Renal cortical epithelial cell (primary cell): ENCODE measurements around the gene GDPGP1. TPM values are rescaled to one million over a fixed set of nuclear protein-coding genes. Genes with fewer than 3 reads are reported as not detected.

Source experiments
- DNase-seq: peaks from one replicate; pipeline ENCODE4 v3.0.0-alpha.2; 2011; ENCODE audit warnings: low read depth
- total RNA-seq: library from RNA; depleted of rRNA; stranded (reverse); fragments of >200 nt; gene quantifications from 2 replicates; pipeline ENCODE4 v1.2.3, GENCODE V29; 2014

The GDPGP1 gene
- total RNA-seq, 1 donor from 2014 or later, result 19.0 TPM

- peak; percentile 47 for DNase-seq
Observed at GRCh38 chr15:90203922-90204321, 30.1 kb upstream of the GDPGP1 start.

GRCh38 chr15:90205050-90205848 lies 28.8 kb upstream of the GDPGP1 start:
- DNase-seq, result no peak

GRCh38 chr15:90205886-90206285 lies 28.1 kb upstream of the GDPGP1 start:
- DNase-seq, result peak; percentile 68

DNA sequence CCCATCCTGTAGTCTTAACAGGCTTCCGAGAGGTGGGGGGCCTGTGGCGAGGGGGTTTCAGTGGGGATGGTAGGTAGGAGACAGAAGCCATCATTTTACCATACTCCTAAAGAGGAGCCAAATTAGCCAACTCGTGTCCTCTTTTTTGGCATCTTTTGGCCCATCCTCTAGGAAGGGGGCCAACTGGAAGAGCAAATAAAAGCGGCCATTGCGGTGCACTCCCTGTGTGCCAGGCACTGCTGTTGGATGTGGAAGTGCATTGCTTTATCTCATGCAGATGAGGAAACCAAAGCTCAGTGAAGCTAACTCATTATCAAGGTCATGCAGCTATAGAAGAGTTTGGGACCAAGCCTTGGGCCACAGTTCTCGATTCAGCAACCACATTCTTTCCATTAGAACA lies 26.8 kb upstream of the GDPGP1 start:
- no peak for DNase-seq

GRCh38 chr15:90208356-90208755 lies 25.7 kb upstream of the GDPGP1 start:
- DNase-seq, result no peak

- DNase-seq, result no peak
Observed at GRCh38 chr15:90209591-90209990, 24.4 kb upstream of the GDPGP1 start.

- DNase-seq, result no peak
Observed at GRCh38 chr15:90210593-90210992, 23.4 kb upstream of the GDPGP1 start.

DNA sequence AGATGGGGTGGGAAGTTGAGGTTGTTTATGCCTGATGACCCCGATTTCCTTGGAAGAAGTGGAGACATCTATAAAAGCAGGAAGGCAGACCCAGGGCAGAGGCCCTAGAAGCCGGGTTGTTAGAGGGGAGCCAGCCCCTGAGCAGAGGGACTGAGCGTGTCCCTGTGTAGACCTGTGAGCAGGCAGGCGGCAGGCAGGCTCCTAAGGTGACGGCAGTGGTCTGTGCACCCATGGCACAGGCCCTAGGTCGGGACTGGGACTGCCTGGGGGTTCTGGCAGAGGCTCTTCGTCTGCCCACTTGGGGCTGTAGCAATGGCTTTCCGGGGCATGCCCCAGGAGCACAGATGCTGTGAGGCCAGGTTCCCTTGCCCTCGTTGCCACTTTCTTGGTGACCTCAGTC lies 23.0 kb upstream of the GDPGP1 start:
- no peak for DNase-seq

GRCh38 chr15:90211440-90212143 lies 22.4 kb upstream of the GDPGP1 start:
- DNase-seq, result peak; percentile 84

GRCh38 chr15:90212221-90213098 lies 21.5 kb upstream of the GDPGP1 start:
- no peak for DNase-seq

DNA sequence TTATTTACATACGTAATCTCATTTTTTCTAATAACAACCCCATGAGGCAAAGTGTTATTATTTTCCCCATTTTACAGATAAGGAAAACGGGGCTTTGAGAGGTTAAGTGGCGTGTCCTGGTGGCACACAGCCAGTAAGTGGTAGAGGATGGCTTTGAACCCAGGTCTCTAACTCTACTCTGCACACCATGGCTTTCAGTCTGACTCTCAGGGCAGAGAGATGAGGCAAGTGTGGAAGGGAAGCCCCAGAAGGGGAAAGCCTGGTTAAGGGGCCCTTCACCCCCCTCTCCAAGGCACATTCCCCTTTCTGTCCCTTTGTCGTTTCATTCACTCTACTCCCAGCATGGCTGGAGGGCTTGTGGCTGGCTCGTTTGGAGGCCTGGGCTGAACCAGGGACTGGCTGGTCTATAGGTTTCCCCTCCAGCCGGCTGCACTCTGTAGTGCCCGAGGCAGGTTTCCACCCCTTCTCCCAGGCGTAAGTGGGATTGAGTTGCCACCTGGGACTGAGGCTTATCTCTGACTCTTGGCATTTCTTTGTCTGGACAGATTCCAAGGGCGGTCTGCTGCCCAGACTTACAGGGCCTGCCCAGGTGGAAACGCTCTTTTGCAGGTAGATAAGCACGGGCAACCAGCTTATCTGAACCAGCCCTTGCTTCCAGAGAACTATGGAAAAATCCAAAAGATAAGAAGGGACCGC lies 20.7 kb upstream of the GDPGP1 start:
- no peak for DNase-seq

DNA sequence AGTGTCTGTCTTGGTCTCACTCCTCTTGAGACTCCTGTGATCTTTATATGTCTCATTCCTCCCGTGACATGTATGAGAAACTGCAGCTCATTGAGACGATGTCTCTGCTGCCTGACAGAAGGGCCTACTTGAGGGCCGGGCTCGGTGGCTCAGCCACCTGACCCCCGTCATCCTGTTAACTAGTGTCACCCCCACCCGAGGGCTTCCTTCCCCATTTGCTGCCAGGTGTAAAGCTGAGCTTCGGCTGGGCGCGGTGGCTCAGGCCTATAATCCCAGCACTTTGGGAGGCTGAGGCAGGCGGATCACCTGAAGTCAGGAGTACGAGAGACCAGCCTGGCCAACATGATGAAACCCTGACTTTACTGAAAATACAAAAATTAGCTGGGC lies 20.2 kb upstream of the GDPGP1 start:
- DNase-seq, result no peak

DNA sequence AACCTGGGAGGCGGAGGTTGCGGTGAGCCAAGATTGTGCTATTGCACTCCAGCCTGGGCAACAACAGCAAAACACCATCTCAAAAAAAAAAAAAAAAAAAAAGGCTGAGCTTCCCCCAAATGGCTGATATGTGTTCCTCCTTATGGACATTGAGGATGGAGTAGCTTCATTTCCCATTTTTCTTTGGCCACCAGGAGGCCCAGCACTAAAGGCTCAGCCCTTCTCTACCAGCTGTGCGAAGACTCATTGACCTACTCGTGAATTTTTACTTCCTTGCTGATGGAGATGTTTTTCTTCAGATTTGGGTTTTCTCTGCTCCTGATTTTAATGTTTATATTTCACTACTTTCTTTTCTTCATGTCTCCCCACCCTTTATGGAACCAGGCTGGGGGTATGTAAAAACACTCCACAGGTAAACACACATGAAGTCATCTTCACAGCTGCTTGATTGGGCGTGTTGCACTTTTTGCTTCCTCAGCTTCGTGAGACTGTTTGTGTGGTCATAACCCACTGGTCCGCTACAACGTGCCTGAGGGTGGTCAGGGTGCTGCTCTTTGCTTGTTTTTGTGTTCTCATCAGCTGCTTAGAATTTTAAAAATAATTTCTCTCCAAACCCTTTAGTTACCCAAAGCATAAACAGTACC lies 19.3 kb upstream of the GDPGP1 start:
- DNase-seq, result no peak

GRCh38 chr15:90217671-90218394 lies 16.2 kb upstream of the GDPGP1 start:
- no peak for DNase-seq

GRCh38 chr15:90219421-90220141 lies 14.4 kb upstream of the GDPGP1 start:
- no peak for DNase-seq

DNA sequence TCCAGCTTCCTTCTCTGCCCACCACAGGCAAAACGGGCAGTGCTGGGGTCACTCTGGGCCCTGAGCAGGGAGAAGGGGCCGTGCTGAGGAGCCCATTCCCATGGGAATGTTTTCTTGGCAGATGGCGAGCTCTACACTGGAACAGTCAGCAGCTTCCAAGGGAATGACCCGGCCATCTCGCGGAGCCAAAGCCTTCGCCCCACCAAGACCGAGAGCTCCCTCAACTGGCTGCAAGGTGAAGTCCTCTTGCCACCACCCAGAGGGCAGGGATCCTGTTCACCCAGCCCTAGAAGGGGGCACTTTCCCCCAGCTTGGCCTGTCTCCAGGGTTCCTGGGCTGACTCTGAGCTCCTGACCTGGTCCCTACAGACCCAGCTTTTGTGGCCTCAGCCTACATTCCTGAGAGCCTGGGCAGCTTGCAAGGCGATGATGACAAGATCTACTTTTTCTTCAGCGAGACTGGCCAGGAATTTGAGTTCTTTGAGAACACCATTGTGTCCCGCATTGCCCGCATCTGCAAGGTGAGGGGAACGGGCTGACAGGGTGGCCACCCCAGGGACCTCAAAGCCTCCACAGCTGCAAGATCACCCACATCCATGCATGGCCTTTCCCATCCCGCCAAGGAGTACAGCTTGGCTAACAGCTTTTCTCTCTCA lies 12.6 kb upstream of the GDPGP1 start:
- peak; percentile 62 for DNase-seq

- no peak for DNase-seq
Observed at GRCh38 chr15:90222547-90222946, 11.5 kb upstream of the GDPGP1 start.

- DNase-seq, result no peak
Observed at GRCh38 chr15:90223441-90224165, 10.4 kb upstream of the GDPGP1 start.

DNA sequence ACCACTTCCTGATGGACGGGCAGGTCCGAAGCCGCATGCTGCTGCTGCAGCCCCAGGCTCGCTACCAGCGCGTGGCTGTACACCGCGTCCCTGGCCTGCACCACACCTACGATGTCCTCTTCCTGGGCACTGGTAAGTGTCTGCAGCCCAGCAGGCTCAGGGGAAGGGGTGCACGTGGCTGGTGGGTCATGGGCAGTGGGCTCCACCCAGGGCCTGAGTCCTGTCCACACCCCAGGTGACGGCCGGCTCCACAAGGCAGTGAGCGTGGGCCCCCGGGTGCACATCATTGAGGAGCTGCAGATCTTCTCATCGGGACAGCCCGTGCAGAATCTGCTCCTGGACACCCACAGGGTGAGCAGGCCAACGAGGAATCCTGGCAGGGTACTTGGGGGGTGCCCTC lies 9.0 kb upstream of the GDPGP1 start:
- no peak for DNase-seq
